HepG2 (cell line): ENCODE measurements around the gene SOAT2. TPM values are rescaled to one million over a fixed set of nuclear protein-coding genes. Genes with fewer than 3 reads are reported as not detected.

Experiments
- ATAC-seq: fragments of 200-7000 bp; cut with Tn5 transposase; 3 replicates; pipeline ENCODE4 v1.9.1; 2020; ENCODE audit warnings: mild to moderate bottlenecking, moderate library complexity
- BruUV-seq: library from RNA; stranded (reverse); fragments of 400-500 nt; replicated peaks from 2 replicates; lab custom pipeline; 2021; lab: Mats Ljungman, UMichigan
- CTCF ChIA-PET: fragments of 300-600 bp; formaldehyde crosslinking; extraction: SDS; loops from one replicate; lab custom pipeline; 2021; ENCODE audit warnings: low total read pairs, inconsistent platforms, low intra/inter-chr PET ratio; lab: Yijun Ruan, JAX
- POLR2A ChIA-PET: fragments of 350-600 bp; sonication (Branson Sonifier 250); formaldehyde crosslinking; loops from one replicate; lab custom pipeline; 2020; ENCODE audit warnings: antibody characterized with exemption, inconsistent platforms; lab: Yijun Ruan, JAX
- DNase-seq: peaks from one replicate; pipeline ENCODE4 v3.0.0-alpha.2; 2015; ENCODE audit warnings: low spot score
- FAIRE-seq: peaks from 3 replicates; lab custom pipeline; 2011; peaks lifted over from hg19 to GRCh38; lab: Jason Lieb, UNC
- H2AFZ ChIP-seq: one replicate; pipeline ENCODE4 v1.6.1; 2011; ENCODE audit warnings: low read length, inconsistent platforms
- H3K27ac ChIP-seq: fragments of 300-600 bp; 3 replicates; pipeline ENCODE4 v1.8.0; 2011; ENCODE audit warnings: mixed run types, mild to moderate bottlenecking, mixed read lengths, low read length, inconsistent platforms; ENCODE audit not compliant: insufficient read depth; ENCODE audit errors: extremely low read length
- H3K27me3 ChIP-seq, 2 experiments: fragments of 200-600 bp in 1 of 2; 2 replicates in 1 of 2; 3 replicates in 1 of 2; pipeline versions ENCODE4 v1.6.0 to v1.8.0; 2011; ENCODE audit warnings: low read length in 2 of 2, mild to moderate bottlenecking in 2 of 2, moderate library complexity in 2 of 2, inconsistent platforms in 1 of 2; ENCODE audit not compliant: insufficient read depth in 2 of 2, control insufficient read depth in 1 of 2
- H3K36me3 ChIP-seq, 2 experiments: fragments of 200-600 bp in 1 of 2; replicated peaks in 1 of 2; 2 replicates in 1 of 2; 3 replicates in 1 of 2; pipeline versions ENCODE4 v1.5.1 to v1.8.0; 2011; ENCODE audit warnings: low read length in 2 of 2, inconsistent platforms in 1 of 2; ENCODE audit not compliant: insufficient read depth in 2 of 2, control insufficient read depth in 1 of 2
- H3K4me1 ChIP-seq: 2 replicates; pipeline ENCODE4 v1.5.1; 2012; ENCODE audit warnings: low read length, inconsistent platforms; ENCODE audit not compliant: insufficient read depth
- H3K4me2 ChIP-seq: 2 replicates; pipeline ENCODE4 v1.6.0; 2011; ENCODE audit warnings: low read depth, low read length, inconsistent platforms
- H3K4me3 ChIP-seq, 3 experiments: fragments of 200-600 bp in 1 of 3; sonication (generic), shearing (Covaris generic) in 1 of 3; replicated peaks in 1 of 3; 2 replicates each; pipeline ENCODE4 v1.5.1; 2011 to 2016; ENCODE audit warnings: low read length in 3 of 3, inconsistent platforms in 2 of 3, low read depth in 2 of 3, mild to moderate bottlenecking in 2 of 3, control low read depth in 1 of 3, mixed read lengths in 1 of 3; ENCODE audit not compliant: insufficient read depth in 1 of 3
- H3K79me2 ChIP-seq: one replicate; pipeline ENCODE4 v1.6.1; 2011; ENCODE audit warnings: low read length, inconsistent platforms; ENCODE audit not compliant: insufficient read depth
- H3K9ac ChIP-seq: 2 replicates; pipeline ENCODE4 v1.6.0; 2011; ENCODE audit warnings: mild to moderate bottlenecking, low read depth, low read length, inconsistent platforms; ENCODE audit not compliant: insufficient read depth
- H3K9me3 ChIP-seq: 2 replicates; pipeline ENCODE4 v1.5.1; 2012; ENCODE audit warnings: mild to moderate bottlenecking, low read length
- H4K20me1 ChIP-seq: 2 replicates; pipeline ENCODE4 v1.6.0; 2011; ENCODE audit warnings: inconsistent platforms, mild to moderate bottlenecking, low read length, moderate library complexity; ENCODE audit not compliant: insufficient read depth
- EED ChIP-seq: sonication (generic); formaldehyde crosslinking; IDR thresholded peaks from 2 replicates; pipeline ENCODE4 v1.5.0; 2020; ENCODE audit warnings: mild to moderate bottlenecking, missing genetic modification reagents
- KLF9 ChIP-seq: IDR thresholded peaks from 2 replicates; pipeline ENCODE4 v1.6.1; 2016; ENCODE audit warnings: low read depth
- MEIS2 ChIP-seq: sonication (generic); formaldehyde crosslinking; IDR thresholded peaks from 2 replicates; pipeline ENCODE4 v1.9.0; 2021; ENCODE audit warnings: mild to moderate bottlenecking, missing genetic modification reagents
- SOX13 ChIP-seq, 3 experiments: fragments of 450-650 bp in 1 of 3; sonication (generic) in 1 of 3; formaldehyde crosslinking in 1 of 3; IDR thresholded peaks in 2 of 3; conservative IDR thresholded peaks in 1 of 3; 2 replicates each; pipeline versions ENCODE4 v1.5.0 to v1.6.1; 2016 to 2020; ENCODE audit warnings: antibody characterized with exemption in 1 of 3, mild to moderate bottlenecking in 1 of 3, missing compliant biosample characterization in 1 of 3, missing genetic modification reagents in 1 of 3, moderate library complexity in 1 of 3
- STAT5B ChIP-seq: sonication (generic); formaldehyde crosslinking; IDR thresholded peaks from 2 replicates; pipeline ENCODE4 v1.4.0; 2020; ENCODE audit warnings: missing genetic modification reagents
- TAF1 ChIP-seq: sonication (generic); formaldehyde crosslinking; IDR thresholded peaks from 2 replicates; pipeline ENCODE4 v1.4.0; 2020; ENCODE audit warnings: missing genetic modification reagents
- ZNF30 ChIP-seq: sonication (generic); formaldehyde crosslinking; IDR thresholded peaks from 2 replicates; pipeline ENCODE4 v1.5.0; 2020; ENCODE audit warnings: mild to moderate bottlenecking, missing genetic modification reagents
- ZNF510 ChIP-seq: sonication (generic); formaldehyde crosslinking; IDR thresholded peaks from 2 replicates; pipeline ENCODE4 v1.4.0; 2020; ENCODE audit warnings: low read depth, mild to moderate bottlenecking, missing genetic modification reagents
- ZNF569 ChIP-seq: sonication (generic); formaldehyde crosslinking; IDR thresholded peaks from 2 replicates; pipeline ENCODE4 v1.5.0; 2020; ENCODE audit warnings: mild to moderate bottlenecking, missing genetic modification reagents, moderate library complexity, borderline replicate concordance
- WGBS: methylation state at CpG from one replicate; pipeline ENCODE4 v1.1.6; 2017; ENCODE audit warnings: low lambda C conversion rate; 5-methylcytosine and 5-hydroxymethylcytosine counted together
- in situ Hi-C: cut with HindIII; loops from 2 replicates; pipeline ENCODE4 v1.10.0; 2017; ENCODE audit warnings: low pct_unique_long_range_greater_than_20kb; ENCODE audit not compliant: extremely low pct_ligation_motif_present
- intact Hi-C: fragments of 100-400 bp; cut with micrococcal nuclease; formaldehyde crosslinking; loops from one replicate; pipeline ENCODE4 v1.10.0; 2022; ENCODE audit not compliant: unreplicated experiment
- polyA plus RNA-seq, 8 experiments: library from polyadenylated mRNA; depleted of rRNA in 3 of 8; stranded (reverse) in 7 of 8; unstranded in 1 of 8; fragments of >200 nt; fragmentation: Illumina TruSeq in 4 of 8; extraction: Trizol in 4 of 8; gene quantifications; 2 replicates each; pipeline versions ENCODE4 v1.2.1 to v1.2.3, GENCODE V29; 2011 to 2016; ENCODE audit warnings: low read depth in 4 of 8, missing spikeins in 1 of 8, mixed read lengths in 1 of 8; ENCODE audit not compliant: insufficient read depth in 1 of 8
- total RNA-seq, 5 experiments: library from RNA; depleted of rRNA; stranded (reverse); fragments of >200 nt; fragmentation: Illumina TruSeq; extraction: Trizol; gene quantifications; 2 replicates each; pipeline ENCODE4 v1.2.3, GENCODE V29; 2016; ENCODE audit warnings: low read depth in 1 of 5
- TF ChIP-seq, protein P1 (sequence below): sonication (generic); formaldehyde crosslinking; conservative IDR thresholded peaks from 2 replicates; pipeline ENCODE4 v1.5.0; 2020; ENCODE audit warnings: missing genetic modification reagents
- TF ChIP-seq, protein P2 (sequence below): IDR thresholded peaks from 2 replicates; pipeline ENCODE4 v1.6.1; 2016; ENCODE audit warnings: missing compliant biosample characterization, missing genetic modification reagents, borderline replicate concordance

Gene SOAT2
- total and polyA plus RNA-seq, 2 of the 13 experiments (the other 11 are each of a cell fraction or from before 2014, with no cell fraction given), result 14.9 to 108 TPM

DNA sequence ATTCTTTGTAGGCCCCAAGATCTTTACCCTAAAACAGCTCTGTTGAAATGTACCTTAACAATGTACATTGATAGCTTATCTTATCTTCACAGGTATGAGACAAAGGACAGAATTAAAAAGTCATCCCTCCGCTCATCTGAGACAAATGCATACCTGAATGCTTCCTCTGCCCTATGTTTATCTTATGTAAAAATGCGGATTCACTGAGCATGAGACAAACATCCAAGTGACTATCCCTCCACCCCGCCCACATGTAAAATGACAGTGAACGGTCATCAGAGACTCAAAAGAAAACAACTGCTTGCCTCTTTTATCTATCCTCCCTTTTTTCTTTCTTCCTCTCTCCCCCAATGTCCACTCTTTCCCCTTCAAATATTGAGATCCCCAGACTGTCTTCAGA lies 40.1 kb downstream of the SOAT2 start:
- Histone ChIP-seq H3K4me3 (no peak overlapping the region), H3K4me1 (peaks cover 23% of the 10 kb centered on the region), H3K36me3 (no peaks in the 10 kb centered on the region), H3K9me3 (peaks cover 10% of the 10 kb centered on the region), H2AFZ (no peak overlapping the region), H3K4me2 (no peak overlapping the region), H3K27ac (no peak overlapping the region)
- peak; percentile 14 for DNase-seq
- in situ Hi-C loops, result no loop called here
- no peak for TF ChIP-seq ZNF569 (CRISPR knock-in tag)
- no peak for TF ChIP-seq SOX13 (IDR thresholded peaks at IDR 0.05)
- peak in 1 of 2 experiments; percentile 35; a peak in 1 of 4 replicates for TF ChIP-seq SOX13 (CRISPR knock-in tag; conservative IDR thresholded peaks at IDR 0.05 in 1 of 2, IDR thresholded peaks at IDR 0.05 in 1 of 2)
- TF ChIP-seq, all 625 proteins: peak for 1
- intact Hi-C loops, result no loop called here
- WGBS, result 15% methylated on average over 4 of the region's 4 CpGs
- FAIRE-seq (no peak), ATAC-seq (no peak)
- BruUV-seq, result no TSS peak
- H4K20me1 ChIP-seq, result no peaks in the 10 kb centered on the region
- ChIA-PET POLR2A (interaction anchor here (0.7 kb wide), 1 partner anchor 64 kb away, joined by 3 read pairs; the partner anchor contains the start of gene SPRYD3), CTCF (no interaction called here)
- H3K9ac ChIP-seq, result no peak overlapping the region
- no peaks in the 10 kb centered on the region for H3K27me3 ChIP-seq
- H3K79me2 ChIP-seq, result no peaks in the 10 kb centered on the region

DNA sequence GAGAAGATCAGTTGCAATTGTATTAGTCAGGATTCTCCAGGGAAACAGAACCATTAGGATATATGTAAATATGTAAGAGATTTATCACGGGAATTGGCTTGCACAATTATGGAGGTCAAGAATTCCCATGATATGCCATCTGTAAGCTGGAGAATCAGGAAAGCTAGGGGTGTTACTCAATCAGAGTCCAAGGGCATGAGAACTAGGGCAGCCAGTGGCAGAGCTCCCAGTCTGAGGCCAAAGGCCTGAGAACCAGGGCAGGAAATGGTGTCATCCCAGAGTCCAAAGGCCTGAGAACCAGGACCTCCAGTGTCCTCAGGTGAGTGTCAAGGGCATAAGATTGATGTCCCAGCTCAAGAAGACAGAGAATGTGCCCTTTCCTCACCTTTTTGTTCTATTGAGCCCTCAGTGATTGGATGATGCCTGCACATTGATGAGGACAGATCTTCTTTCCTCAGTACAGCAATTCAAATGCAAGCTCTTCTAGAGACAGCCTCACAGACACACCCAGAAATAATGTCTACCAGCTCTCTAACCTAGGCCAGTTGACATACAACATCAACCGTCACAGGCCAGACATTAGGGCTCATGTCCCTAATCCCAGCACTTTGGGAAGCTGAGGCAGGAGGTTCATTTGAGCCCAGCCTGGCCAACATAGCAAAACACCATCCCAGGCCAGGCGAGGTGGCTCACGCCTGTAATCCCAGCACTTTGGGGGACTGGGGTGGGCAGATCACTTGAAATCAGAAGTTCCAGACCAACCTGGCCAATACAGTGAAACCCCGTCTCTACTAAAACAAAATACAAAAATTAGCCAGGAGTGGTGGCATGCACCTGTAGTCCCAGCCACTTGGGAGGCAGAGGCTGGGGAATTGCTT lies 42.3 kb downstream of the SOAT2 start:
- peak; percentile 98 for ATAC-seq
- DNase-seq, result peak; percentile 84
- peaks cover 23% of the 10 kb centered on the region for H3K4me1 ChIP-seq
- intact Hi-C loops (loop anchor here (5.0 kb wide), 1 partner anchor 43 kb away; the partner anchor contains the start of gene SOAT2), in situ Hi-C loops (no loop called here)
- H3K79me2 ChIP-seq, result no peaks in the 10 kb centered on the region
- FAIRE-seq, result peak; percentile 91
- no peak overlapping the region for H3K4me2 ChIP-seq
- H3K9ac ChIP-seq, result no peak overlapping the region
- H3K27me3 ChIP-seq, result no peaks in the 10 kb centered on the region
- BruUV-seq, result no TSS peak
- ChIA-PET CTCF (no interaction called here), POLR2A (interaction anchor here (1.0 to 1.4 kb wide), 4 partner anchors 15 to 67 kb away, joined by 3 to 18 read pairs (median 10); partner anchors contain the start of genes SOAT2 and SPRYD3)
- H3K9me3 ChIP-seq, result no peaks in the 10 kb centered on the region
- H3K36me3 ChIP-seq, result no peaks in the 10 kb centered on the region
- 34% methylated on average over 5 of the region's 5 CpGs for WGBS
- H2AFZ ChIP-seq, result no peak overlapping the region
- H3K4me3 ChIP-seq, result no peak overlapping the region
- H3K27ac ChIP-seq, result no peak overlapping the region
- H4K20me1 ChIP-seq, result no peaks in the 10 kb centered on the region
- no peak for TF ChIP-seq STAT5B
- TF ChIP-seq, protein P1, sequence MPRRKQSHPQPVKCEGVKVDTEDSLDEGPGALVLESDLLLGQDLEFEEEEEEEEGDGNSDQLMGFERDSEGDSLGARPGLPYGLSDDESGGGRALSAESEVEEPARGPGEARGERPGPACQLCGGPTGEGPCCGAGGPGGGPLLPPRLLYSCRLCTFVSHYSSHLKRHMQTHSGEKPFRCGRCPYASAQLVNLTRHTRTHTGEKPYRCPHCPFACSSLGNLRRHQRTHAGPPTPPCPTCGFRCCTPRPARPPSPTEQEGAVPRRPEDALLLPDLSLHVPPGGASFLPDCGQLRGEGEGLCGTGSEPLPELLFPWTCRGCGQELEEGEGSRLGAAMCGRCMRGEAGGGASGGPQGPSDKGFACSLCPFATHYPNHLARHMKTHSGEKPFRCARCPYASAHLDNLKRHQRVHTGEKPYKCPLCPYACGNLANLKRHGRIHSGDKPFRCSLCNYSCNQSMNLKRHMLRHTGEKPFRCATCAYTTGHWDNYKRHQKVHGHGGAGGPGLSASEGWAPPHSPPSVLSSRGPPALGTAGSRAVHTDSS, result no peak
- no peak for TF ChIP-seq ZNF510 (CRISPR knock-in tag)
- TF ChIP-seq, protein P2, sequence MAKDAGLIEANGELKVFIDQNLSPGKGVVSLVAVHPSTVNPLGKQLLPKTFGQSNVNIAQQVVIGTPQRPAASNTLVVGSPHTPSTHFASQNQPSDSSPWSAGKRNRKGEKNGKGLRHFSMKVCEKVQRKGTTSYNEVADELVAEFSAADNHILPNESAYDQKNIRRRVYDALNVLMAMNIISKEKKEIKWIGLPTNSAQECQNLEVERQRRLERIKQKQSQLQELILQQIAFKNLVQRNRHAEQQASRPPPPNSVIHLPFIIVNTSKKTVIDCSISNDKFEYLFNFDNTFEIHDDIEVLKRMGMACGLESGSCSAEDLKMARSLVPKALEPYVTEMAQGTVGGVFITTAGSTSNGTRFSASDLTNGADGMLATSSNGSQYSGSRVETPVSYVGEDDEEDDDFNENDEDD (CRISPR knock-in tag), result no peak
- TF ChIP-seq KLF9 (CRISPR knock-in tag), result no peak
- no peak for TF ChIP-seq TAF1 (CRISPR knock-in tag)
- peak; percentile 58 for TF ChIP-seq MEIS2 (CRISPR knock-in tag)
- TF ChIP-seq ZNF30 (CRISPR knock-in tag), result no peak
- no peak for TF ChIP-seq EED
